Astrocyte (in vitro differentiated cells and primary cell): Measurements from ENCODE around the gene TRAPPC12.

ENCODE experiments used
- CTCF ChIP-seq: IDR thresholded peaks from 2 replicates; pipeline ENCODE4 v1.5.1; 2011; ENCODE audit warnings: low read depth, mild to moderate bottlenecking, inconsistent platforms, low read length, moderate library complexity; ENCODE audit not compliant: insufficient read depth
- EZH2 ChIP-seq: IDR thresholded peaks from 2 replicates; pipeline ENCODE4 v1.6.1; 2012; ENCODE audit warnings: mild to moderate bottlenecking, low read length, inconsistent platforms; ENCODE audit not compliant: insufficient read depth

- TF ChIP-seq CTCF, result no peak
- TF ChIP-seq EZH2, result no peak
These were observed 79.9 kb downstream of the TRAPPC12 start for GRCh38 chr2:3459185-3460015.
